Activated T-cell treated with anti-CD3 and anti-CD28 coated beads, Interleukin-2, amount 50 U/mL, for 72 hours (primary cell): ENCODE data around the gene SMYD3. TPM values are rescaled to one million over a fixed set of nuclear protein-coding genes. Genes with fewer than 3 reads are reported as not detected.

ENCODE experiments used
- ATAC-seq, 2 donors: fragments of 150-1000 bp; cut with Tn5 transposase; replicated peaks in 1 of 2; 2 replicates each; pipeline ENCODE4 v1.10.0; 2021; ENCODE audit warnings: moderate library complexity in 2 of 2, mild to moderate bottlenecking in 1 of 2
- DNase-seq, 2 donors: peaks; one replicate each; pipeline ENCODE4 v3.0.0; 2021 to 2022; ENCODE audit warnings: mixed read lengths in 1 of 2
- H3K27ac Mint-ChIP-seq: one replicate; pipeline ENCODE4 v1.8.0; 2022; ENCODE audit warnings: mild to moderate bottlenecking, moderate library complexity, mixed read lengths
- H3K27me3 Mint-ChIP-seq: one replicate; pipeline ENCODE4 v1.8.0; 2022; ENCODE audit warnings: low read depth, mixed read lengths
- H3K36me3 Mint-ChIP-seq, 2 donors: one replicate each; pipeline ENCODE4 v1.8.0; 2022; ENCODE audit warnings: mixed read lengths in 2 of 2, mild to moderate bottlenecking in 1 of 2; ENCODE audit not compliant: insufficient read depth in 2 of 2
- H3K4me1 Mint-ChIP-seq: one replicate; pipeline ENCODE4 v1.8.0; 2022; ENCODE audit warnings: low read depth, mixed read lengths
- H3K4me3 Mint-ChIP-seq, 2 donors: one replicate each; pipeline ENCODE4 v1.8.0; 2022; ENCODE audit warnings: mild to moderate bottlenecking in 2 of 2, mixed read lengths in 2 of 2, moderate library complexity in 2 of 2
- H3K9me3 Mint-ChIP-seq, 2 donors: one replicate each; pipeline ENCODE4 v1.8.0; 2022; ENCODE audit warnings: mixed read lengths in 2 of 2
- total RNA-seq, 2 donors: library from RNA; stranded (reverse); gene quantifications; one replicate each; pipeline ENCODE4 v1.2.3, GENCODE V29; 2022

SMYD3 gene
- total RNA-seq, 2 donors from 2014 or later, result 19.1 to 21.0 TPM

DNA sequence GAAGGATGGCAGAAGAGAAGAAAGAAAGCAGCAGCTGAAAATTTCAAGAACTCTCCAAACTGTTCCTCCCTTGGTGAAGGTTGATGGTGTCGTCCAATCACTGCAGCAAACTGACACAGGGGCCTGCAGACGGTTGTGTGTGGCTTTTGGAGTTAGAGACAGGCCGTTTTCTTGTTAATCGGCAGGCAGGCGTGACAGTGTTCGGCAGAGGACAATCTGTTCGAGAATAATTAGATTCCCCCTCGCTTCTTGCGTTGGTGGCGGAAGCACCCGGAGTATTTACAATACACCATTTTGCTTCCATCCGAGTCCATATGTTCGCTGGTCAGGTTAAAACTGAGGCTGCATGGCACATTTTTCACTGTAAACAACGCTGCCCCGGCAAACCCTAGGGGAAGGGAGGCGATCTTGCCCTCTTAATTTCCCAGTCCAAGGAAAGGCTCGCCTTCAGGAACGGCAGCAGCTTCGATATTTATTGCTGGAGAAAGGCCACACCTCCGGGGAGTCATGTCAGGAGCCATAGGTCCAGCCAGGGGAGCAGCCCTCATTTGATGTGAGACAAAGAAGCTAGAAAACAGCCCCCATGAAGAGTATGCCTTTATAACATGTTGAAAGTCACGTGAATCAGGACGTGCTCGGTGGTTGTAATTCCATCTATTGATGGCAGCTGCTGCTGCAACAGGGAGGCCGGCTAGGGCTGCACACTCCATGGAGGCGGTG lies 360.1 kb downstream of the SMYD3 start:
- Mint-ChIP-seq H3K4me1 (no peaks in the 10 kb centered on the region), H3K36me3 (peaks cover 0 to 3% of the 10 kb centered on the region in 2 donors), H3K4me3 (no peak overlapping the region), H3K27ac (no peak overlapping the region), H3K9me3 (peaks cover 0 to 2% of the 10 kb centered on the region in 2 donors), H3K27me3 (no peaks in the 10 kb centered on the region)
- ATAC-seq (no peak), DNase-seq (no peak)

- Mint-ChIP-seq H3K36me3 (peaks cover 0 to 3% of the 10 kb centered on the region in 2 donors), H3K9me3 (peaks cover 0 to 2% of the 10 kb centered on the region in 2 donors), H3K27ac (no peak overlapping the region), H3K4me1 (no peaks in the 10 kb centered on the region), H3K4me3 (no peak overlapping the region), H3K27me3 (no peaks in the 10 kb centered on the region)
- no peak for DNase-seq
- ATAC-seq, result no peak
These were observed 361.2 kb downstream of the SMYD3 start for GRCh38 chr1:246145900-246146299.

- no peaks in the 10 kb centered on the region for H3K27me3 Mint-ChIP-seq
- H3K27ac Mint-ChIP-seq, result no peak overlapping the region
- DNase-seq (no peak), ATAC-seq (no peak)
- H3K4me1 Mint-ChIP-seq, result no peaks in the 10 kb centered on the region
- H3K4me3 Mint-ChIP-seq, result no peak overlapping the region
- peaks cover 0 to 3% of the 10 kb centered on the region in 2 donors for H3K36me3 Mint-ChIP-seq
- H3K9me3 Mint-ChIP-seq, result peaks cover 0 to 2% of the 10 kb centered on the region in 2 donors
These were observed 362.1 kb downstream of the SMYD3 start for GRCh38 chr1:246144931-246145330.

DNA sequence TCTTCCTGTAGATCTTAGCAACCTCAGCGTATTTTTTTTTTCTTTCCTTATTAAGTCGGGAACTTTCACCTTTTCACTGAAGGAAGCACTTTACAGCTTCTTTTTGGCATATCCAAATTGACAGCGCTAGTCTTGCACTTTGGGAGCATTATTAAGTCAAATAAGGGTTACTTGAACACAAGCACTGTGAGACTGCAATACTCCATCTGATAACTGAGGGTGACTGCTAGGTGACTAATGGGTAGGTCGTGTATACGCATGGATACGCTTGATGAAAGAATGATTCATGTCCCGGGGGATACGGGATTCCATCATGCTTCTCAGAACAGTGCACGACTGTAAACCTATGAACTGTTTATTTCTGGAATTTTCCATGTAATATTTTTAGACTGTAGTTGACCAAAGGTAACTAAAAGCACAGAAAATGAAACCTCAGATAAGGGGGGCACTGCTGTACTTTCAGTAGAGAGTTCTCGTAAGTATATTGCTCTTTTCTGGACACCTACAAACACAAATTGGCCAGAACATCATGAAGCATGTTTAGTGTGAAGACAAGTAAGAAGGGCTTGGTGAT lies 364.7 kb downstream of the SMYD3 start:
- ATAC-seq (no peak), DNase-seq (no peak)
- Mint-ChIP-seq H3K27me3 (no peaks in the 10 kb centered on the region), H3K27ac (no peak overlapping the region), H3K9me3 (no peaks in the 10 kb centered on the region), H3K4me3 (no peak overlapping the region), H3K4me1 (no peaks in the 10 kb centered on the region), H3K36me3 (peaks cover 0 to 3% of the 10 kb centered on the region in 2 donors)

GRCh38 chr1:246141306-246141705 lies 365.8 kb downstream of the SMYD3 start:
- H3K4me1 Mint-ChIP-seq, result no peaks in the 10 kb centered on the region
- ATAC-seq (no peak), DNase-seq (no peak)
- H3K36me3 Mint-ChIP-seq, result peaks cover 0 to 1% of the 10 kb centered on the region in 2 donors
- no peaks in the 10 kb centered on the region for H3K27me3 Mint-ChIP-seq
- no peaks in the 10 kb centered on the region for H3K9me3 Mint-ChIP-seq
- H3K27ac Mint-ChIP-seq, result no peak overlapping the region
- H3K4me3 Mint-ChIP-seq, result no peak overlapping the region

DNA sequence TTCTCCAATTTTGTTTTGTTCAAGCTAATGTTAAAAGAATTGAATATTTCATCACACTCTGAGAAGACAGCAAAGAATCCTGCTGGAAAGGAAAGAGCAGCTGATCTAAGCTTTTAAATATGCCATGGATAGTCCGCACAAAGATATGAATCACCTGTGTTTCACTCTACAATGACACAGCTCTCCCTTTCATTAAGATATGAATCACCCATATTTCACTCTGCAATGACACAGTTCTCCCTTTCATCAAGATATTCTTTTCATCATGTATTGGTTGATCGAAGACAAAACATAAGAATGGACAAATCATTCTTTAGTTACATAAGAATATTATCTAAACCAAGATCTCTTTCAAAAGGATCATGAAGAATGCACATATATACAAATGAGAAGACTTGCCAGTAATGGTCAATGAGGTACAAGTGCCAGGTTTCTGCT lies 367.3 kb downstream of the SMYD3 start:
- ATAC-seq (peak; percentile 64 to 87), DNase-seq (no peak)
- Mint-ChIP-seq H3K27me3 (no peaks in the 10 kb centered on the region), H3K4me3 (no peak overlapping the region), H3K27ac (no peak overlapping the region), H3K4me1 (no peaks in the 10 kb centered on the region), H3K9me3 (no peaks in the 10 kb centered on the region), H3K36me3 (no peaks in the 10 kb centered on the region)

GRCh38 chr1:246138781-246139180 lies 368.3 kb downstream of the SMYD3 start:
- Mint-ChIP-seq H3K4me3 (no peak overlapping the region), H3K27me3 (no peaks in the 10 kb centered on the region), H3K27ac (no peak overlapping the region), H3K4me1 (no peaks in the 10 kb centered on the region), H3K36me3 (no peaks in the 10 kb centered on the region), H3K9me3 (no peaks in the 10 kb centered on the region)
- DNase-seq (no peak), ATAC-seq (no peak)

GRCh38 chr1:246136477-246136876 lies 370.6 kb downstream of the SMYD3 start:
- Mint-ChIP-seq H3K9me3 (no peaks in the 10 kb centered on the region), H3K4me3 (no peak overlapping the region), H3K4me1 (no peaks in the 10 kb centered on the region), H3K36me3 (no peaks in the 10 kb centered on the region), H3K27ac (no peak overlapping the region), H3K27me3 (no peaks in the 10 kb centered on the region)
- ATAC-seq (no peak), DNase-seq (no peak)

GRCh38 chr1:246134789-246135188 lies 372.3 kb downstream of the SMYD3 start:
- no peak for ATAC-seq
- Mint-ChIP-seq H3K27ac (no peak overlapping the region), H3K36me3 (peaks cover 0 to 2% of the 10 kb centered on the region in 2 donors), H3K4me3 (no peak overlapping the region), H3K9me3 (no peaks in the 10 kb centered on the region), H3K27me3 (no peaks in the 10 kb centered on the region), H3K4me1 (peaks cover 1% of the 10 kb centered on the region)
- DNase-seq, result no peak

DNA sequence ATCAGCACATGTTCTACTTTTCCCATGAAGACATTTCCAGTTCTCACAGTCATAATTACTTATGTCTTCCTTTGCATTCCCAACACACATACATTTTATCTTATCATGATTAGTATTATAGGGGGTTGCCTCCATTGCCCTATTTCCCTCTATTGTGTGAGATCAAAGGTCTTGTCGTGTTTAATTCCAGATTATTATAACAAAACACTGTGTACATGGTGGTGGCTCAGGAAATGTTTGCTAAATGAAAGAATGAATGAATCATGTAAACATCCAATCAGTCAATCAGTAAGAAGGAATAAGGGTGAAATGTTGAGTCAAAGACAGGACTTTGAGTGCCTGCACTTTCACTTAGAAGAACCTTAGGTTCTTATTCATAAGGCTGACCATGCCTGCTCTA lies 376.0 kb downstream of the SMYD3 start:
- no peak for ATAC-seq

DNA sequence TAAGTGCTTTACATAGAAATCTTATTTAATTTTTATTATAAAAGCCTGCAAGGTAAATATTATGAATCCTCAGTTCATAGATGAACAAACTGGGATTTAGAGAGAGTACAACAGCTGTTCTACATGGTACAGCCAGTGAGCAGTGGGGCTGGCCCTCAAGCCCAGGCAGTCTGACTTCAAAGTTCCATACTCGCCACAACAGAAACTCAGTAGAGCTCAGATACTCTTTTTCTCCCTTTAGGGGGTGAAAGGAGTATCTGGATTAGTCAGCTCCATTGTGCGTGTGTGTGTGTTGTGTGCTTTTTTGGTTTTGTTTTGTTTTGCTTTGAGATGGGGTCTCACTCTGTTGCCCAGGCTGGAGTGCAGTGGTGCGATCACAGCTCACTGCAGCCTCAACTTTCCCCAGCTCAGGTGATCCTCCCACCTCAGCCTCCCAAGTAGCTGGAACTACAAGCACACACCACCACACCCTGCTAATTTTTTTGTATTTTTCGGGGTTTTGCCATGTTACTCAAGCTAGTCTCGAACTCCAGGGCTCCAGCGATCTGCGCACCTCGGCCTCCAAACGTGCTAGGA lies 378.5 kb downstream of the SMYD3 start:
- Mint-ChIP-seq H3K9me3 (no peaks in the 10 kb centered on the region), H3K36me3 (peaks cover 0 to 2% of the 10 kb centered on the region in 2 donors), H3K4me3 (no peak overlapping the region), H3K4me1 (peaks cover 17% of the 10 kb centered on the region), H3K27me3 (no peaks in the 10 kb centered on the region), H3K27ac (no peak overlapping the region)
- ATAC-seq (peak; percentile 73 to 89), DNase-seq (peak; percentile 4 to 19)

More for the DNA sequence above, 376.0 kb downstream of the SMYD3 start:
- H3K9me3 Mint-ChIP-seq, result no peaks in the 10 kb centered on the region
- no peak overlapping the region for H3K27ac Mint-ChIP-seq
- H3K4me3 Mint-ChIP-seq, result no peak overlapping the region
- DNase-seq, result no peak
- no peaks in the 10 kb centered on the region for H3K27me3 Mint-ChIP-seq
- H3K36me3 Mint-ChIP-seq, result peaks cover 0 to 2% of the 10 kb centered on the region in 2 donors
- peaks cover 17% of the 10 kb centered on the region for H3K4me1 Mint-ChIP-seq

DNA sequence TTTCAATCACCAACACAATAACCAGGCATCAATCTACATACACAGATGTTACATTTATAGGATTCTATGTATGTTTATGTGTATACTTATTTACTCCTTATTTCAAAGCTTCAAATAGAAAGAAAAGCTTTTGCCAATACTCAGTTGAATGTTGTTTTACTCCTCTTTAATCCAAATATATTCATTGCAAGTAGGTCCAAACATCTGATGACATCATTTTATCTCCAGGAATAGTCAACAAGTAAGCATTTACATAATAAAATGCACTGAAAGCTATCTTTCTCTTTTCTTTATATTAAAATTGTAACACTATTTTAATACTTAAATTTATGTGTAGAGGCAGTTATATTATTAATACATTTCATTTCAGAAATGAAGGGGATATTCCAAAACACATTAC lies 380.5 kb downstream of the SMYD3 start:
- DNase-seq, result no peak
- Mint-ChIP-seq H3K27ac (no peak overlapping the region), H3K27me3 (no peaks in the 10 kb centered on the region), H3K36me3 (peaks cover 0 to 2% of the 10 kb centered on the region in 2 donors), H3K4me3 (no peak overlapping the region), H3K9me3 (no peaks in the 10 kb centered on the region), H3K4me1 (peaks cover 17% of the 10 kb centered on the region)
- no peak for ATAC-seq

DNA sequence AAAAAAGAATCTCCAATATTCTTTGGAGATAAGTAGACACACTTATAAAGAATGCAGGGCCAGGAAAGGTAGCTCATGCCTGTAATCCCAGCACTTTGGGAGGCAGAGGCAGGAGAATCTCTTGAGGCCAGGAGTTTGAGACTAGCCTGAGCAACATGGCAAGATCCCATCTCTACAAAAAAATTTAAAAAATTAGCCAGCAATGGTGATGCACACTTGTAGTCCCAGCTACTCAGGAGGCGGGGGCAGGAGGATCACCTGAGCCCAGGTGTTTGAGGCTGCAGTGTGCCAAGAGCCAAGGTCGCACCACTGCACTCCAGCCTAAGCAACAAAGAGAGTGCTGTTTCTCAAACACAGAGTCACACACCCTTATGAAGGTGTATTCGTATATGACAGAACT lies 385.0 kb downstream of the SMYD3 start:
- H3K4me1 Mint-ChIP-seq, result peaks cover 9% of the 10 kb centered on the region
- H3K27me3 Mint-ChIP-seq, result no peaks in the 10 kb centered on the region
- ATAC-seq (no peak), DNase-seq (no peak)
- no peak overlapping the region for H3K4me3 Mint-ChIP-seq
- H3K36me3 Mint-ChIP-seq, result peaks cover 0 to 1% of the 10 kb centered on the region in 2 donors
- H3K9me3 Mint-ChIP-seq, result no peaks in the 10 kb centered on the region
- H3K27ac Mint-ChIP-seq, result no peak overlapping the region
